ENCODE measurements around the gene SLC6A11.

The SLC6A11 gene

DNA sequence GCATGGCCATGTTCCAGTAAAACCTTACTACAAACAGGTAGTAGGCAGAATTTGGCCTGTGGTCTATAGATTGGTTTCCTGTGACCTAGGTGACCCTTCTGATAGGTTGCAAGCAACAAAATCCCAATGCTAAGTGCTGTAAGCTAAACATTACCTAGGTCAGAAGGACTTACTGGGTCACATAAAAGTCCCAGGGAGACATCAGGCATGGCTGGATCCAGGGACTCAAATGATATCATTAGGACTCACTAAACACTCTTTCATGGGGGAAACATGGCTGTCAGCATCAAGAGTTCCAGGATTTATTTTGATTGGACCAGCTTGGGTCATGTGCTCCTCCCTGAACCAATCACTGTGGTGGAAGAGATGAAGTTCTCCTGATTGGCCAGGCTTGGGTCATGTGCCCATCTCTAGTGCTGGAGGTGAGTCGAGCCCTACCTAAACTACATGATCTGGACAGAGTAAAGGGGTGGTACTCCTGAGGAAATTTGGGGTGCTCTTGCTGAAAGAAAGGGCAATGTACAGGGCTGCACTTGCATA, 159.7 kb downstream of the SLC6A11 start:
- Histone ChIP-seq H3K9me3 (ENCODE audit: control insufficient read depth, low read length) (no peaks in the 10 kb centered on the region), H2AFZ (no peak overlapping the region), H3K4me3 (ENCODE audit: low read depth, low read length) (no peak overlapping the region), H3K9ac (no peak overlapping the region), H3K4me1 (no peaks in the 10 kb centered on the region), H3K27me3 (ENCODE audit: control insufficient read depth, insufficient read depth, low read length) (no peaks in the 10 kb centered on the region), H3K79me2 (no peaks in the 10 kb centered on the region), H3K4me2 (ENCODE audit: low read length) (no peak overlapping the region), H3K27ac (no peak overlapping the region), H3K36me3 (ENCODE audit: control insufficient read depth, insufficient read depth, low read length) (no peaks in the 10 kb centered on the region)
- TF ChIP-seq, protein P1, sequence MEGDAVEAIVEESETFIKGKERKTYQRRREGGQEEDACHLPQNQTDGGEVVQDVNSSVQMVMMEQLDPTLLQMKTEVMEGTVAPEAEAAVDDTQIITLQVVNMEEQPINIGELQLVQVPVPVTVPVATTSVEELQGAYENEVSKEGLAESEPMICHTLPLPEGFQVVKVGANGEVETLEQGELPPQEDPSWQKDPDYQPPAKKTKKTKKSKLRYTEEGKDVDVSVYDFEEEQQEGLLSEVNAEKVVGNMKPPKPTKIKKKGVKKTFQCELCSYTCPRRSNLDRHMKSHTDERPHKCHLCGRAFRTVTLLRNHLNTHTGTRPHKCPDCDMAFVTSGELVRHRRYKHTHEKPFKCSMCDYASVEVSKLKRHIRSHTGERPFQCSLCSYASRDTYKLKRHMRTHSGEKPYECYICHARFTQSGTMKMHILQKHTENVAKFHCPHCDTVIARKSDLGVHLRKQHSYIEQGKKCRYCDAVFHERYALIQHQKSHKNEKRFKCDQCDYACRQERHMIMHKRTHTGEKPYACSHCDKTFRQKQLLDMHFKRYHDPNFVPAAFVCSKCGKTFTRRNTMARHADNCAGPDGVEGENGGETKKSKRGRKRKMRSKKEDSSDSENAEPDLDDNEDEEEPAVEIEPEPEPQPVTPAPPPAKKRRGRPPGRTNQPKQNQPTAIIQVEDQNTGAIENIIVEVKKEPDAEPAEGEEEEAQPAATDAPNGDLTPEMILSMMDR (IDR thresholded peaks at IDR 0.05), result no peak

DNA sequence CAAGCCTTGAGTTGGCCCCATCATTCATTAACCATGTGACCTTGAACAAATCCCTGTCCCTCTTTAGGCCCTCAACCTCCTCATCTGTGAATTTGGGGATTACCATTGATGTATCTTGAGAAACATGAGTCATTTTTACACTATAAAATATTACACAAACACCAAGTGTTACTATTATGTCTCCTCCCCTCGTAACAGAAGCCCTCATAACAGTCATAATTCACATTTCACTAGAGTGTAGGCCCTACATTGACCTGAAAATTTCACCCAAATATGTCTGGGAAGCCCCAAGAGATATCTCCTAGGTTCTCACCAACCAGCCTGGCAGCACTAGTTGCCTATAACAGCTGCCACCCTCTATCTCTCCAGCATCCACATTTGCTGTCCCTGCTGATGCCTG, 160.7 kb downstream of the SLC6A11 start:
- Histone ChIP-seq H3K9me3 (ENCODE audit: control insufficient read depth, low read length) (no peaks in the 10 kb centered on the region), H3K4me2 (ENCODE audit: low read length) (no peak overlapping the region), H3K4me1 (no peaks in the 10 kb centered on the region), H2AFZ (no peak overlapping the region), H3K27me3 (ENCODE audit: control insufficient read depth, insufficient read depth, low read length) (no peaks in the 10 kb centered on the region), H3K9ac (no peak overlapping the region), H3K36me3 (ENCODE audit: control insufficient read depth, insufficient read depth, low read length) (no peaks in the 10 kb centered on the region), H3K79me2 (no peaks in the 10 kb centered on the region), H3K27ac (no peak overlapping the region), H3K4me3 (ENCODE audit: low read depth, low read length) (no peak overlapping the region)
- TF ChIP-seq, protein P1 (IDR thresholded peaks at IDR 0.05), result no peak

DNA sequence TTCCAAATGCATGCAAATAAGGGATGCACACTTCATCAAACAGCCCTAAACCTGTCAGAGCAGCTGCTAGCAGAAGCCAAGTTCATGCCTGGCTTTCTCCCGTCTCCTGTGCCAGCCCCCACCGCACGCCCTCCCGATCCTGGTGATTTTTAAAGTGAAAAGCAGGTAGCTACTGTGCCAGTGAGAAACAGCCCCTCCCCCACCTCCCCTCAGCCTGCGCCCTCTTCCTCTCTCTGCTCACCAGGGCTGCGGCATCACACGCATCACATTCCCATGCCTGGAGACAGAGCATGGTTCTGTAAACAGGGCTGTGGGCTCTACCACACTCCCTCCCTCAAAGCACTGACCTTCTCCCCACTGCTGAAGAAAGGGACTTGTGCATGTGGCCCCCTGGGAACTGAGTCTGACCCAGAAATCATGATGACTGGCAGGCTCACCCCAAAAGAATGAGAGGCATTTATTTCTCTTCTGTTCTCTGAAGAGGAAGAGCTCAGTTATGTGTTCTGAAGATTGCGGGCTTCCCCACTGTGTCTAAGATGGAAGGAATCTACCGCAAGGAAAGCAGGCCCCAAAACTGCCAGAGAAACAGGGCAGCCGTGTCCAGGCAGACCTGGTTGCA, 162.0 kb downstream of the SLC6A11 start:
- Histone ChIP-seq H3K4me3 (ENCODE audit: low read depth, low read length) (no peak overlapping the region), H3K4me1 (no peaks in the 10 kb centered on the region), H2AFZ (no peak overlapping the region), H3K27me3 (ENCODE audit: control insufficient read depth, insufficient read depth, low read length) (no peaks in the 10 kb centered on the region), H3K79me2 (no peaks in the 10 kb centered on the region), H3K36me3 (ENCODE audit: control insufficient read depth, insufficient read depth, low read length) (no peaks in the 10 kb centered on the region), H3K9me3 (ENCODE audit: control insufficient read depth, low read length) (no peaks in the 10 kb centered on the region), H3K27ac (no peak overlapping the region), H3K9ac (no peak overlapping the region), H3K4me2 (ENCODE audit: low read length) (no peak overlapping the region)
- TF ChIP-seq, protein P1 (IDR thresholded peaks at IDR 0.05), result no peak

DNA sequence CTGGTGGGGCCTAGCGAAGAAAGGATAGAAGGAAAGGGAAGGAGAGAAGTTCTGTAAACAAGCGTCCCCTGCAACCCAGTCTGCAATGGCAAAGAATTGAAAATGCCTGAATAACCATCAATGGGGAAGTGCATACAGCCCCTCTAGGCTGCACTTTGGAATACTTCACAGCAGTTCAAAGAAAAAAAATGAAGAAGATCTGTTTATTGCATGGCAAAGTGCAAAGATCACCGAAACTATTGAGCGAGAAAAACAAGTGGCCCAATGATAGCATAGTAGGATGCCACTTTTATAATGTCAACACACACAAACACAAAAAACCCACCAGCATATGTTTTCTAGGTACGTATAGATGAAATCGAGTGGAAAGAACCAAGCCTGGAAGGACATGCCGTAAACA, 162.9 kb downstream of the SLC6A11 start:
- Histone ChIP-seq H3K4me2 (ENCODE audit: low read length) (no peak overlapping the region), H3K36me3 (ENCODE audit: control insufficient read depth, insufficient read depth, low read length) (no peaks in the 10 kb centered on the region), H3K9ac (no peak overlapping the region), H3K27ac (no peak overlapping the region), H3K4me3 (ENCODE audit: low read depth, low read length) (no peak overlapping the region), H3K79me2 (no peaks in the 10 kb centered on the region), H3K27me3 (ENCODE audit: control insufficient read depth, insufficient read depth, low read length) (no peaks in the 10 kb centered on the region), H3K9me3 (ENCODE audit: control insufficient read depth, low read length) (no peaks in the 10 kb centered on the region), H2AFZ (no peak overlapping the region), H3K4me1 (no peaks in the 10 kb centered on the region)
- TF ChIP-seq, protein P1 (IDR thresholded peaks at IDR 0.05), result no peak

DNA sequence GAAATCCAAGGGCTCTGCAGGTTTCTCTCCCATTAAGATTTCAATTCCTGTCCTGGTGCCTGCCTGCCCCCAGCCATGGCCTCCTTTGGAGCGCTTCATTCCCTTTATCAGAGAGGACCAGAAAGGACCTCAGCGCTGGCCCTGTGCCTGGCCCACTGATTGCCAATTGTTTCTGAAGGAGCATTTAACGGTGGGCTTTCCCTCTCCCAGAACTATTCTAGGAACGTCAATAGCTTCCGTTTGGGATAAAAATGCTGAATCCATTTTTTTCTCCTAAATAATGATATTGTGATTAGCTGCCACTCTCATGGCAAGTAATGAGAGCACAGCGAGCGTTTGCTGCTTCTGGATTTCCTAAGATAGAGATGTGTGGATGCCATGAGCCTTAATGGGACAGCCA, 164.3 kb downstream of the SLC6A11 start:
- H3K4me2 ChIP-seq (ENCODE audit: low read length), result no peak overlapping the region
- H3K4me1 ChIP-seq, result no peaks in the 10 kb centered on the region
- no peaks in the 10 kb centered on the region for H3K9me3 ChIP-seq (ENCODE audit: control insufficient read depth, low read length)
- no peak overlapping the region for H3K27ac ChIP-seq
- TF ChIP-seq, protein P1 (IDR thresholded peaks at IDR 0.05), result no peak
- H3K79me2 ChIP-seq, result no peaks in the 10 kb centered on the region
- no peaks in the 10 kb centered on the region for H3K36me3 ChIP-seq (ENCODE audit: control insufficient read depth, insufficient read depth, low read length)
- H3K27me3 ChIP-seq (ENCODE audit: control insufficient read depth, insufficient read depth, low read length), result no peaks in the 10 kb centered on the region
- no peak overlapping the region for H2AFZ ChIP-seq
- H3K4me3 ChIP-seq (ENCODE audit: low read depth, low read length), result no peak overlapping the region
- no peak overlapping the region for H3K9ac ChIP-seq
